ENCODE data around the gene APOBR.
"Not testable (repeated sequence)": the region's sequence is repeated elsewhere in the genome, so short reads cannot be mapped to it uniquely, and the experiment has no call there.

The APOBR gene

DNA sequence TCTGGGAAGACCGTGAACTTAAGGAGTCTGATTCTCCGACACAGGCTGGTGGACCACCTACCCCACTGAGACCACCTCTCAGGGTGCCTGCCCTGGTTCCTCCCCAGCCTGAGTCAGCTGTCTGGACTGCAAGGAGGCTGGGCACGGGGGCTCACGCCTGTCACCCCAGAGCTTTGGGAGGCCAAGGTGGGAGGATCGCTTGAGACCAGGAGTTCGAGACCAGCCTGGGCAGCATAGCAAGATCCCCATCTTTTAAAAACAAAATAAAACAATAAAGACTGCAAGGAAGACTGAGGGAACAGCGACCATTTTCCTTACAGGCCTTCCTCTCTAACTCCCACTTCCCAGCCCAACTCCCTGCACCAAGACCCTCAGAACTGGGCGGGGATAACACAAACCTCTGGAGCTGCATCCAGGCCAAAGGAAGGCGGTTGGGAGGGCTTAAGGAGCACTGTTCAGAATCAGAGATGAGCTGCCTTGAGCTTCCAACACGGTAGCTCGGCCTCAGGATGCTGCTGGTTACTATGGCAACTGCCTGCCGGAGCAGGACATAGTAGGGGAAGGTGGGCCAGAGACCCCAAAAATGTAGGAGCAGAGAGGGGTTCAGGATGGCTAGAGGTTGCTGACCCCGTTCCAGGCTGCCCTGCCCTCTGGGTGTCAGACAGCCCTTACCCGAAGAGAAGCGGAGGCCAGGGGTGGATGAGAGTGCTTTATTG lies 4.4 kb downstream of the APOBR start:
- Histone ChIP-seq H3K9me3 (ENCODE audit: control insufficient read depth, insufficient read depth, low read length) (no peaks in the 10 kb centered on the region), H3K4me1 (ENCODE audit: control insufficient read depth, low read length) (peaks cover 16% of the 10 kb centered on the region), H3K27me3 (ENCODE audit: control insufficient read depth, low read length) (peaks cover 7% of the 10 kb centered on the region), H3K36me3 (ENCODE audit: control insufficient read depth, low read length) (no peaks in the 10 kb centered on the region), H3K4me3 (ENCODE audit: low read length) (no peak overlapping the region), H4K20me1 (ENCODE audit: control insufficient read depth, insufficient read depth, low read depth, low read length) (no peaks in the 10 kb centered on the region), H3K27ac (ENCODE audit: low read depth, low read length) (no peak overlapping the region), H3F3A (ENCODE audit: control insufficient read depth, insufficient read depth) (no peaks in the 10 kb centered on the region), H3K4me2 (ENCODE audit: low read length) (no peak overlapping the region), H3K9me2 (replicated peaks; ENCODE audit: control insufficient read depth, low read length) (no peaks in the 10 kb centered on the region), H3K79me2 (ENCODE audit: control insufficient read depth, low read length) (no peaks in the 10 kb centered on the region)
- no peak for TF ChIP-seq EZH2phosphoT487 (IDR thresholded peaks at IDR 0.05; ENCODE audit: borderline replicate concordance, low read length)
- TF ChIP-seq CTCF (IDR thresholded peaks at IDR 0.05; ENCODE audit: low read depth, low read length, poor library complexity, severe bottlenecking), result no peak

GRCh38 chr16:28499854-28500253 lies 5.4 kb downstream of the APOBR start:
- no peaks in the 10 kb centered on the region for H4K20me1 ChIP-seq (ENCODE audit: control insufficient read depth, insufficient read depth, low read depth, low read length)
- H3K27me3 ChIP-seq (ENCODE audit: control insufficient read depth, low read length), result peaks cover 14% of the 10 kb centered on the region
- H3K36me3 ChIP-seq (ENCODE audit: control insufficient read depth, low read length), result no peaks in the 10 kb centered on the region
- H3K4me3 ChIP-seq (ENCODE audit: low read length), result no peak overlapping the region
- H3K27ac ChIP-seq (ENCODE audit: low read depth, low read length), result no peak overlapping the region
- no peaks in the 10 kb centered on the region for H3K79me2 ChIP-seq (ENCODE audit: control insufficient read depth, low read length)
- H3F3A ChIP-seq (ENCODE audit: control insufficient read depth, insufficient read depth), result no peaks in the 10 kb centered on the region
- TF ChIP-seq CTCF (IDR thresholded peaks at IDR 0.05; ENCODE audit: low read depth, low read length, poor library complexity, severe bottlenecking), result no peak
- TF ChIP-seq EZH2phosphoT487 (IDR thresholded peaks at IDR 0.05; ENCODE audit: borderline replicate concordance, low read length), result no peak
- H3K4me1 ChIP-seq (ENCODE audit: control insufficient read depth, low read length), result peaks cover 5% of the 10 kb centered on the region
- H3K9me2 ChIP-seq (replicated peaks; ENCODE audit: control insufficient read depth, low read length), result no peaks in the 10 kb centered on the region
- H3K4me2 ChIP-seq (ENCODE audit: low read length), result no peak overlapping the region
- no peaks in the 10 kb centered on the region for H3K9me3 ChIP-seq (ENCODE audit: control insufficient read depth, insufficient read depth, low read length)

DNA sequence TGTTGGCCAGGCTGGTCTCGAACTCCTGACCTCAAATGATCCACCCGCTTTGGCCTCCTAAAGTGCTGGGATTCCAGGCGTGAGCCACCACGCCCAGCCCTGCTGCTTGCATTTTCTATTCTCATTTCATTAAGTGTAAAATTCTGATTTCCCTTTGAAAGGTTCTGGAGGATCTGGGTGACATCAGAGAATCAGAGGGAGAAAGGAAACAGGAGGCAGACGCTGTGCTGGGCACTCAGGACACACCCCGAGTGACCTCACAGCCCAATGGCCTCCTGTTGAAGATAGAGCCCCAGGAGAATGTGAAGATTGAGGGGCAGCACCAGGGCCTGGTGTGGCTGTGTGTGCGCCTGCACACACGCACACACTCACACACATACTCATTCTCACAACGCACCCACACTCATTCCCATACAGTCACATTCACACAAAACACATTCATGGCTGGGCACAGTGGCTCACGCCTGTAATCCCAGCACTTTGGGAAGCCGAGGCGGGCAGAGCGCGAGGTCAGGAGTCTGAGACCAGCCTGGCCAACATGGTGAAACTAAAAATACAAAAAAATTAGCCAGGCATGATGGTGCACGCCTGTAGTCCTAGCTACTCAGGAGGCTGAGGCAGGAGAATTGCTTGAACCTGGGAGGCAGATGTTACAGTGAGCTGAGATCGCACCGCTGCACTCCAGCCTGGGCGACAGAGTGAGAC lies 6.2 kb downstream of the APOBR start:
- not testable (repeated sequence) for H3K4me3 ChIP-seq (ENCODE audit: low read length); H3K9me3 ChIP-seq (ENCODE audit: control insufficient read depth, insufficient read depth, low read length); H3K9me2 ChIP-seq (replicated peaks; ENCODE audit: control insufficient read depth, low read length); H4K20me1 ChIP-seq (ENCODE audit: control insufficient read depth, insufficient read depth, low read depth, low read length); H3K4me2 ChIP-seq (ENCODE audit: low read length); H3K79me2 ChIP-seq (ENCODE audit: control insufficient read depth, low read length); H3F3A ChIP-seq (ENCODE audit: control insufficient read depth, insufficient read depth); H3K4me1 ChIP-seq (ENCODE audit: control insufficient read depth, low read length); H3K27ac ChIP-seq (ENCODE audit: low read depth, low read length); H3K36me3 ChIP-seq (ENCODE audit: control insufficient read depth, low read length)
- H3K27me3 ChIP-seq (ENCODE audit: control insufficient read depth, low read length), result peaks cover 19% of the 10 kb centered on the region
